NCI-H460 (cell line): ENCODE data around the gene UBE2G2. TPM values are rescaled to one million over a fixed set of nuclear protein-coding genes. Genes with fewer than 3 reads are reported as not detected.

Source experiments
- DNase-seq: peaks from one replicate; pipeline ENCODE4 v3.0.0-alpha.2; 2016; ENCODE audit warnings: low read depth; ENCODE audit errors: extremely low read depth
- total RNA-seq: library from RNA; depleted of rRNA; stranded (reverse); fragments of >200 nt; shearing (Covaris generic); gene quantifications from 2 replicates; pipeline ENCODE4 v1.2.3, GENCODE V29; 2014

The UBE2G2 gene
- total RNA-seq, 1 experiment from 2014 or later = 76.3 TPM

DNA sequence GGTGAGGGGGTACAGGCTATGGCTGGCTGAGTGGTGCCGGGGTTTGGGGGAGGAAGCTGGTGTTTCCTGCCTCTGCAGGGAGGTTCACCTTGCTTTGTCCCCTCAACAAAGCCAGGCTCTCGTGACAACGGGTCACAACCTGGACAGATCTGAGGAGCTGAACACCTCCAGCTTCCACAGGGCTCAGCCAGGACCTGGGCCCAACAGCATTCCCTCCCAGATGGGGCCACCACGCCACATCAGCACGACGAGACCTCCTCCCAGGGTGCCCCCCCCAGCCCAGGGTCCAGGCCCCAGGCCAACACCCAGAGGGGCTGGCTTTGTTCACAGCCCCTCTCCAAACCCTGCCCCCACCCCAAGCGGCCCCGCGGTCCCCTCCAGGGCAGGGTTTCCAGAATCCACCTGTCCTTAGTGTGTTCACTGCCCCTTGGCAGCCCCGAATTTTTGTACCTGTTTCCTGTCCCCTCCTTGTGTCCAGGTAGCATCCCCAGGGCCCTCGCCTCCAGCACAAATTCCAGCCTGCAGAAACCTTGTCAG is 34.7 kb downstream of the UBE2G2 start:
- no peak for DNase-seq

DNA sequence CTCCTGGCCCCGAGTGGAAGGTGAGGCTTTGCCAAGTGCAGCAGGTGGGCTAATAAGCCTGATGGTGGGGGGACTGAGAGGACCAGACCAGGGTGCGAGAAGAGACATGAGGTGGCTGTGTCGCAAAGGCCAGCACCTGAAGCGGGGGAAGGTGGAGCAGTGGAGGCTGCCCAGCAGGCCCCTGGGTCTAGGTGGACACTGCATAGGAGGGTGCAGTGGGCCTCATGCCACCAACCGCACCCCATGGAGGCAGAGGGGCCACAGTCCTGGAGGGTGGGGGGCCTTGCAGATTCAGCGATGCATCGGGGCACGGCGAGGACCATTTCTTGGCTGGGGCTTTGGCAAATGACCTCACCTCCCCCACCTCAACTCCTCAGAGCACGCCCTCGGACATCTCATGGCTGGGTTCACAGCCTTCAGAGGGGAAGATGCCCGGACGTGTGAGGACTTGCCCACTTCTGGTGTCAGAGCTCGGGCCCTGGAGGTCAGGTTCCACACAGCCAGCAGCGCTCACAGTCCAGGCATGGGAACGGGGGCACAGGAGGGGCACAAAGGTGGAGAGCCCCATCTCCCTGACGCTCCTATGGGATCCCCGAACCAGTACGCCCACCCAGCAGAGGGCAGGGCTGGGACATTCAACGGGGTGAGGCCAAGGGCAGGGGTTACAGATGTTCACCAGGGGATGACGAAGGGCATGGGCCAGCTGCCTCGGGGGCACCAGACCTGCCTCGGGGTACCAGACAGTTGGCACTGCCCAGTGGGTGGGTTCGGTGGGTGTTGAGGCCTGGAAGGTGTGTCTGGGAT is 35.4 kb downstream of the UBE2G2 start:
- no peak for DNase-seq

DNA sequence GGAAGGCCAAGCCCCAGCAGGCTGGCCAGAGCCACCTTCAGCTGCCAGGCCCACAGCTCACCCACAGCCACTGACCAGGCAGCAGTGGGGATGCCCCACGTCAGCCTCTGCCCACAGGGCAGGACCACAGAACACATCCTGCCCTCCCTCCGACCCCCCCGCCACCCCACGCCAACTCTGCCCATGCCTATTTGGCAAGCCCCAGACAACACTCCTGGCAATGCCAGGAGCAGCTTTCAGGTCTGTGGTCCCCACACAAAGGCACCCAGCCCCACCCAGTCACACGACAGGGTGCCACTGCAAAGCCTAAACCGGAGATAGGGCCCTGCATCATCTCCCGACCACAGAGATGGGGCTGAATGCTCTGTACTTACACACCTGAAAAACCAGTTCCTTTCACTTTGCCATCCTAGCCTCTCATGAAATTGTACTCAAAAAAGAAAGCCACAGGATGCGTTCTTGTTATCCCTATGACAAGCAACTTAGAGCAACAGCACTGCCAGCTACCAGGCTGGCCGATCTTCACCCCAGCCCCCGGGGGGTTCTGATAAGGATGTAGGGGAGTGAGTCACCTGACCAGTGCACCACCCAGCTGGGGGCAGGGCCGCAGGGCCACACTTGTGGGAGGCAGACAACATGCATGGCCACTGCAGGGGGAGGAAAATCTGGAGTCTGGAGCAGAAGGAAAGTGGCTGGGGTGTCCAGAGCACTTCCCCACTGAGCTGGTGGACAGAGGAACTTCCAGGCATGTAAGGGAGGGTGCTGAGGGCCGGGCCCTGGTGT is 36.2 kb downstream of the UBE2G2 start:
- no peak for DNase-seq

GRCh38 chr21:44764319-44765230 is 37.0 kb downstream of the UBE2G2 start:
- DNase-seq = no peak

DNA sequence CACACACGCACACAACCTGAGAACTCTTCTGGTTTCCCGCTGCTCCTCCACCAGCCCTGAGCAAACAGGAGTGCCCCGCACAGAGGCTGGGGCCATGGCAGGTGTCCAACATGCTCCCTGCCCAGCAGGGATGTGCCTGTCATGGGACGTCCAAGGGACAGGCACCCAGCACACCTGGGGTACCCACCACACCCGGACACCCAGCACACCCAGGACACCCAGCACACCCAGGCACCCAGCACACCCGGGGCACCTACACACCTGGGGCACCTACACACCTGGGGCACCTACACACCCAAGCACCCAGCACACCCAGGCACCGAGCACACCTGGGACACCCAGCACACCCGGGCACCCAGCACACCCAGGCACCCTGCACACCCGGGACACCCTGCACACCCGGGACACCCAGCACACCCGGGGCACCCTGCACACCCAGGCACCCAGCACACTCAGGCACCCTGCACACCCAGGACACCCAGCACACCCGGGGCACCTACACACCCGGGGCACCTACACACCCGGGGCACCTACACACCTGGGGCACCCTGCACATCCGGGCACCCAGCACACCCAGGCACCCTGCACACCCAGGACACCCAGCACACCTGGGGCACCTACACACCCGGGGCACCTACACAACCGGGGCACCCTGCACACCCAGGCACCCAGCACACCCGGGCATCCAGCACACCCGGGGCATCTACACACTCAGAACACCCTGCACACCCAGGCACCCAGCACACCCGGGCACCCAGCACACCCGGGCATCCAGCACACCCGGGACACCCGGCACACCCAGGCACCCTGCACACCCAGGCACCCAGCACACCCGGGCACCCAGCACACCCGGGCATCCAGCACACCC is 37.9 kb downstream of the UBE2G2 start:
- DNase-seq = no peak

DNA sequence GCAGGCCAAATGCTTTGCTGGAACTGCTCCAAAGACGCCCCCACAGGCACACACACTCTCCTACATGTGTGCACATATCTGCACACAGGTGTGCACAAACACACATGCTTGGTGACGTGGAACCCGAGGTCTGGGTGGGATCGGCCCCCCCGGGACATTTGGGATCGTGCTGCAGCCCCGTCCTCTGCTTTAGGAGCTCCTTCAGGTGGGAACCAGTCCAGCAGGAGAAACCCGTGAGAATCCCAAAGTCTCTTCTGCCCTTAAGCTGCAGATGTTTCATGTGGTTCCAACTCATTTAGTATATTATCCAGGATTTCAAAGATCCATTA is 38.6 kb downstream of the UBE2G2 start:
- DNase-seq = no peak

GRCh38 chr21:44762221-44763049 is 39.2 kb downstream of the UBE2G2 start:
- DNase-seq = no peak

GRCh38 chr21:44761747-44762208 is 39.8 kb downstream of the UBE2G2 start:
- no peak for DNase-seq

DNA sequence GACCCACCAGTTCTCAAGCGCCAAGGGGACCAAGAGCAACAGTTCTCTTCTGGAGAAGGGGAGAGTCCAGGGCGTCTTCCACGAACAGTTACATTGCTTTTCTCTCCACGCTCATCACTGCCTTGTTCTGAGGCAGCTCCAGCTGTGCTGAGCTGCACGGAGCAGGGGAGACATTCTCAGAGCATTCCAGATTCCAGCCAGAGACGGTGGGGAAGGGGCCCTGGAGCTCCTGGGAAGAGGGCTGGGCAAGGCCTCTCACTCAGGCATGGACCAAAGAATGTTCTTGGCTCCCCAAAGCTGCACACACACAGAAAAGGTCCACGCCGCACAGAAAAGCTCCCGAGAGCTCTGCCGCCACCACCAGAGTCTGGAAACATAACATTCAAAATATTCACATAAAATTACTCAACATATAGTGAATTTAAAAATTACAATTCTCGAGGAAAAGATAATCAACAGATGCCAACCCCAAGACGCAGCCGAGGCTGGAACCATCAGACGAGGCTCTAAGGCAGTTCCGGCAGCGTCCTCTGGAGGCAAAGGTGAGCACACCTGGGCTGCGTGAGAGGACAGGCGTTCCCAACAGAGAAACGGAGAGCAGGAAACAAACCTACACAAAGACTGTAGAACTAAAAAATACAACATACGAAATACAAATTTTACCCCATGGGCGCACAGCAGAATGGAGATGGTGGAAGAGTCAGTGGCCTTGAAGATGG is 40.5 kb downstream of the UBE2G2 start:
- peak; percentile 2 for DNase-seq

DNA sequence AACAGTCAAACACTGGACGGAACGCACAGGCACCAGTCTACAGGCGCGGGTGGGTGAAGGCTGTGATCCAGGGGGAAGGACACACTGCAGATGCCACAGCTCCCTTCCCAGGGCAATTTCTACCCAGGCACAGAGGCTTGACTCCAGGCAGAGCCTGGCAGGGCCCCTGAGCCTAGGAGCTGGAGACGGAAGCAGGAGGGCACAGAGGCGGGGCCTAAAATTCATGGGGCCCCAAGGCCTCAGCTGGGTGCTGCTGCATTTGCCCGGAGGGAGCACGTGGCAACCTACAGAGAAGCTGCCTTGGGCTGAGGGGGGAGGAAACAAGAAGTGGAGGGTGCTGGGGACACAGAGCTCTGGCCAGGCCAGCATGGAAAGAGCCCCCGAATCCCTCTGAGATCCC is 41.2 kb downstream of the UBE2G2 start:
- no peak for DNase-seq

DNA sequence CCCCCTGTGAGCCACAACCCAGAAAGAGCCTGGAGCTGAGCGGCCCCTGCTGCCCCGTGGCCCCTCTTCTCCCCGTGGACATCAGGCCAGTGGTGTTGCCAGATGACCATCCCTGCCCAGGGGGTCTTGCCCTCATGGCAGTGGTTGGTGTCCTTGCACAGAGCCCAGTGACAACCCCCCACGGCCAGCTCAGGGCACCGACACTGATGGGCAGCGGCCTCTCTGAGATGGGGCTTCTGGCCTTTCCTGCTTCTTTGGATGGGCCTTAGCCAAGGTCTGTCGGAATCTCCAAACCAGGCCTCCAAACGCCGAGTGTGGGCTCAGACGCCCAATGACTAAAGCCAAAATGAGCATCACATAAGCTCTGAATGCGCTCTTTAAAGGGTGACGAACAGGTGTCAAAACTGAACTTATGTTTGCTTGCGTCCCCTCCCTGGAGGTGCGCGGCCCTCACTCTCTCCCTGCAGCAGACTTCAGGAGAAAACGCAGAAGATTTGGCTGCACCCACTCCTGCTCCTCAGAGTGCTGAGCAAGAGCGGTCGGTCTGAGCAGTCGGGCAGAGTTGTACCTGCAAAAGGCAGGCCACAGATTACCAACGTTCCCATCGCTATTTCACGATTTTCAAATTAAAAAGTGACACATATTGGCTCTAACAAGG is 41.9 kb downstream of the UBE2G2 start:
- DNase-seq = no peak

DNA sequence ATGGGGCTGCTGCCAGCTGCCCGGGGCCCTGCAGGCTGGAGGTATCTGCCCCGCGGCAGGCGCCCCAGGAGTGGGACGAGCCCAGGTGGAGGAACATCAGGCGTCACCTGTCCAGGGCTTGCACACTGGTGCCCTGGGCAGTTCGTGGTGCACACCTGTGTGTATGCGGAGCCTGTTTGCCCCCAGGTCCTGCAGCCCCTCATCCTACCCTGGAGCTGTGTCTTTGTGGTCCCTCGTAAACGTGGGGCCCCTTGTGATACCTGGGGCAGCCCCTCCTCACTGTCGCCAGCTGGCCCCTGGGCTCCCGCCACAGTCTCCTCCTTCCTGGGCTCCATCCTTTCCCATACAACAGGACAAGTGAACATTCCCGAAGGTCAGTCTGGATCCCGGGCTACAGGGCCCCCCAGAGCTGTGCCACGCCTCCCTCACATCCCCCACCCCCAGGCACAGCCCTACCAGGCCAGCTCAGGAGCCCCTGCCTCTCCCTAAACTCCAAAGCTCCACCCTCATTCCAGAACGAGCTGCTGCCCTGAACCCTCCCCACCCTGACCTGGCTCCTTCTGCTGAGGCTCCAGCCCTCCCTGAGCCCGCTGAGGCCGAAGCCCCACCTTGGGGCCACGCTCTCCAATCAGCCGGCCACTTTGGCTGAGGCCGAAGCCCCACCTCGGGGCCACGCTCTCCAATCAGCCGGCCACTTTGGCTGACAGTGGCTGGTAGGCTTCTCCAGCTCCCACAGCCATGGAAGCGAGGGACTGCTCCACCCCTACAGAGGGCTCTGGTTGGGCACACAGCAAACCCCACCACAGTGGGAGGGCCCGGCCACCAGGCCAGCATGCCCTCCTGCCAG is 42.6 kb downstream of the UBE2G2 start:
- DNase-seq = no peak

DNA sequence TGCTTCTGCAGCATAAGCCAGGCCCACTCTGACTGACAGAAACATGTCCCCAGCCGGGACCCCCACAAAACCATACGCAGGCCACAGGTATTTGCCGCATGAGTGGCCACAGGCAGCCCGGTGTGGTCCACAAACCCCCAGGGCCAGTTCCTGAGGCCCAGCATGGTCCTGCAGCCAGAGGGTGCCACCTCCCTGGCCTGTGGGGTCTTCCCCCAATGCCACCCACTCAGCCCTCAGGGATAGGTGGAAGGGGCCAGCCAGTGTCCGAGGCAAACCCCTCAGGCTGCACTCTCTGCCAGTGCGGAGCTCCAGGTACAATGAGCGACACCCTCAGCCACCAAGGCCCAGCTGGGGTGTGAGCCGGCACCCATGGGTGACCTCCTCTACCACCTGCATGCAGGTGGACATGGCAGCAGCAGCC is 43.5 kb downstream of the UBE2G2 start:
- no peak for DNase-seq

GRCh38 chr21:44757731-44758130 is 43.9 kb downstream of the UBE2G2 start:
- DNase-seq = no peak

- no peak for DNase-seq
Measured at GRCh38 chr21:44756423-44757185, 45.0 kb downstream of the UBE2G2 start.

DNA sequence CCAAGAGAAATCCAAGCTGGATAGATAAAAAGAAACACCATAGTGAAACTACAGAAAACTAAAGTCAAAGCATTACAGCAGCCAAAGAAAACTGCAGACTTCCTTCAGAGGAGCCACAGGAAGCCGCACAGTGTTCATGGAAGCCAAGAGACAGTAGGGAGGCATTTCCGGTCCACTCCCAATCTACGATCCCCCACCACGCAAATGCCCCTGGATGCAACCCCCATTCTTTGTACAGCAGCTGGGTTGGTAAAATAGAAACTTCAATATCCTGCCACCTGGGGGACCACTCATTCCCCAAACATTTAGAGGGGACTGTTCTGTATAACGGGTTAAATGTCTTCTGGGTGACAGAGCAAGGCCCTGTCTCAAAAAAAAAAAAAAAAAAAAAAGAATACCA is 46.4 kb downstream of the UBE2G2 start:
- DNase-seq = peak; percentile 16
